ENCODE results near the gene PIP4K2A.

GRCh38 chr10:22702348-22702747 is 12.0 kb downstream of the PIP4K2A start:
- TF ChIP-seq CTCF (IDR thresholded peaks at IDR 0.05) = no peak
- peak in 1 of 3 donors; percentile 13 for TF ChIP-seq POLR2AphosphoS5 (IDR thresholded peaks at IDR 0.05)
- TF ChIP-seq POLR2A (IDR thresholded peaks at IDR 0.05) = no peak
